Neural progenitor cell (in vitro differentiated cells): ENCODE measurements around the gene DAGLB. TPM values are rescaled to one million over a fixed set of nuclear protein-coding genes. Genes with fewer than 3 reads are reported as not detected.

Source experiments
- DNase-seq: peaks from one replicate; pipeline ENCODE4 v3.0.0-alpha.2; 2016; ENCODE audit warnings: low spot score
- H2AFZ ChIP-seq: fragments of 200-600 bp; sonication (generic); replicated peaks from 2 replicates; pipeline ENCODE4 v1.6.1; 2016; ENCODE audit warnings: antibody characterized with exemption
- H3F3A ChIP-seq: fragments of 200-600 bp; sonication (generic); 2 replicates; pipeline ENCODE4 v1.6.1; 2016; ENCODE audit warnings: antibody characterized with exemption, low read depth
- H3K27ac ChIP-seq: fragments of 200-600 bp; sonication (generic); 2 replicates; pipeline ENCODE4 v1.5.1; 2016; ENCODE audit warnings: mild to moderate bottlenecking
- H3K27me3 ChIP-seq: fragments of 200-600 bp; sonication (generic); 2 replicates; pipeline ENCODE4 v1.6.1; 2016; ENCODE audit warnings: mild to moderate bottlenecking, moderate library complexity
- H3K36me3 ChIP-seq: fragments of 200-600 bp; sonication (generic); 2 replicates; pipeline ENCODE4 v1.5.1; 2016
- H3K4me1 ChIP-seq: fragments of 200-600 bp; sonication (generic); 2 replicates; pipeline ENCODE4 v1.6.1; 2016; ENCODE audit warnings: mixed run types
- H3K4me2 ChIP-seq: fragments of 200-600 bp; sonication (generic); 2 replicates; pipeline ENCODE4 v1.6.1; 2016
- H3K4me3 ChIP-seq: fragments of 200-600 bp; sonication (generic); 2 replicates; pipeline ENCODE4 v1.5.1; 2016
- H3K79me2 ChIP-seq: fragments of 200-600 bp; sonication (generic); 2 replicates; pipeline ENCODE4 v1.6.1; 2016; ENCODE audit warnings: low read depth
- H3K9ac ChIP-seq: fragments of 200-600 bp; sonication (generic); 2 replicates; pipeline ENCODE4 v1.6.1; 2016
- H3K9me3 ChIP-seq: fragments of 200-600 bp; sonication (generic); 2 replicates; pipeline ENCODE4 v1.5.1; 2016; ENCODE audit warnings: low read depth
- H4K20me1 ChIP-seq: fragments of 200-600 bp; sonication (generic); 2 replicates; pipeline ENCODE4 v1.6.1; 2016; ENCODE audit warnings: low read depth
- H3K27ac Mint-ChIP-seq: 3 replicates; pipeline ENCODE4 v1.8.0; 2021; ENCODE audit warnings: mixed read lengths
- H3K27me3 Mint-ChIP-seq: 2 replicates; pipeline ENCODE4 v1.8.0; 2022; ENCODE audit warnings: low read depth, mild to moderate bottlenecking, inconsistent platforms, moderate library complexity, mixed read lengths; ENCODE audit not compliant: insufficient read depth
- H3K36me3 Mint-ChIP-seq: 3 replicates; pipeline ENCODE4 v1.8.0; 2021; ENCODE audit warnings: mixed read lengths
- H3K4me1 Mint-ChIP-seq: 3 replicates; pipeline ENCODE4 v1.8.0; 2021; ENCODE audit warnings: mixed read lengths
- H3K4me3 Mint-ChIP-seq: 3 replicates; pipeline ENCODE4 v1.8.0; 2021; ENCODE audit warnings: mild to moderate bottlenecking, moderate library complexity, mixed read lengths
- H3K9me3 Mint-ChIP-seq: 3 replicates; pipeline ENCODE4 v1.8.0; 2020; ENCODE audit warnings: mixed read lengths
- CTCF ChIP-seq: fragments of 200-600 bp; sonication (generic); IDR thresholded peaks from 2 replicates; pipeline ENCODE4 v1.5.1; 2017; ENCODE audit warnings: antibody characterized with exemption, mild to moderate bottlenecking
- EZH2 ChIP-seq: fragments of 200-600 bp; sonication (generic); IDR thresholded peaks from 2 replicates; pipeline ENCODE4 v1.6.1; 2017; ENCODE audit warnings: antibody characterized with exemption, mild to moderate bottlenecking, moderate library complexity
- EZH2phosphoT487 ChIP-seq: fragments of 200-600 bp; sonication (generic); IDR thresholded peaks from 2 replicates; pipeline ENCODE4 v1.6.1; 2017; ENCODE audit warnings: antibody characterized with exemption
- total RNA-seq: library from RNA; depleted of rRNA; stranded (reverse); fragments of >200 nt; gene quantifications from 2 replicates; pipeline ENCODE4 v1.2.3, GENCODE V29; 2015; ENCODE audit warnings: low replicate concordance

DAGLB gene
- 28.0 and 36.1 TPM in 2 replicates for total RNA-seq

GRCh38 chr7:6447581-6448199 lies at the start of gene DAGLB:
TSS of gene DAGLB (minus strand) at chr7:6447954. CDS start at chr7:6447842, 112 bp downstream.
- Mint-ChIP-seq H3K4me1 (peaks cover 10% of the 10 kb centered on the region), H3K4me3 (peak within 1 kb of the TSS; percentile 96), H3K27ac (peak within 1 kb of the TSS; percentile 65), H3K27me3 (peaks cover 4% of the 10 kb centered on the region), H3K9me3 (no peaks in the 10 kb centered on the region), H3K36me3 (peaks cover 17% of the 10 kb centered on the region)
- peak within 1 kb of the TSS; percentile 89 for H3K4me2 ChIP-seq
- peaks cover 11% of the 10 kb centered on the region for H3F3A ChIP-seq
- peak within 1 kb of the TSS; percentile 79 for H3K9ac ChIP-seq
- peak within 1 kb of the TSS; percentile 85 for H3K4me3 ChIP-seq
- H3K36me3 ChIP-seq, result peaks cover 11% of the 10 kb centered on the region
- no peaks in the 10 kb centered on the region for H4K20me1 ChIP-seq
- peak; percentile 98 for DNase-seq
- no peaks in the 10 kb centered on the region for H3K4me1 ChIP-seq
- TF ChIP-seq CTCF, result no peak
- TF ChIP-seq EZH2phosphoT487, result no peak
- TF ChIP-seq EZH2, result no peak
- H3K27ac ChIP-seq, result peak within 1 kb of the TSS; percentile 81
- H3K9me3 ChIP-seq, result no peaks in the 10 kb centered on the region
- H3K27me3 ChIP-seq, result no peaks in the 10 kb centered on the region
- H2AFZ ChIP-seq, result peak within 1 kb of the TSS; percentile 87
- peaks cover 50% of the 10 kb centered on the region for H3K79me2 ChIP-seq

- H3K36me3 ChIP-seq, result no peaks in the 10 kb centered on the region
- no peak for DNase-seq
- H3K27me3 Mint-ChIP-seq, result peaks cover 4% of the 10 kb centered on the region
- no peaks in the 10 kb centered on the region for H3K4me1 ChIP-seq
- H4K20me1 ChIP-seq, result no peaks in the 10 kb centered on the region
- no peaks in the 10 kb centered on the region for H3F3A ChIP-seq
- no peaks in the 10 kb centered on the region for H3K9me3 Mint-ChIP-seq
- H3K36me3 Mint-ChIP-seq, result no peaks in the 10 kb centered on the region
- H3K4me2 ChIP-seq, result no peak overlapping the region
- H3K9me3 ChIP-seq, result no peaks in the 10 kb centered on the region
- peaks cover 10% of the 10 kb centered on the region for H3K27me3 ChIP-seq
- H3K9ac ChIP-seq, result peak overlapping the region; percentile 27
- no peak for TF ChIP-seq CTCF
- TF ChIP-seq EZH2phosphoT487, result no peak
- no peak for TF ChIP-seq EZH2
- no peaks in the 10 kb centered on the region for H3K79me2 ChIP-seq
- no peak overlapping the region for H3K4me3 ChIP-seq
- H2AFZ ChIP-seq, result no peak overlapping the region
- no peaks in the 10 kb centered on the region for H3K4me1 Mint-ChIP-seq
- no peak overlapping the region for H3K4me3 Mint-ChIP-seq
- H3K27ac ChIP-seq, result no peak overlapping the region
- no peak overlapping the region for H3K27ac Mint-ChIP-seq
Observed at GRCh38 chr7:6497637-6497905, 49.8 kb upstream of the DAGLB start.

GRCh38 chr7:6496842-6497636 lies 49.3 kb upstream of the DAGLB start:
- Histone ChIP-seq H3K4me2 (no peak overlapping the region), H3K79me2 (no peaks in the 10 kb centered on the region), H4K20me1 (no peaks in the 10 kb centered on the region), H3K27me3 (peaks cover 5% of the 10 kb centered on the region), H3F3A (no peaks in the 10 kb centered on the region), H2AFZ (no peak overlapping the region), H3K4me1 (no peaks in the 10 kb centered on the region), H3K27ac (no peak overlapping the region), H3K4me3 (no peak overlapping the region), H3K9ac (peak overlapping the region; percentile 27), H3K9me3 (no peaks in the 10 kb centered on the region), H3K36me3 (no peaks in the 10 kb centered on the region)
- no peaks in the 10 kb centered on the region for H3K36me3 Mint-ChIP-seq
- DNase-seq, result no peak
- H3K4me3 Mint-ChIP-seq, result peak overlapping the region; percentile 31
- peak overlapping the region; percentile 65 for H3K27ac Mint-ChIP-seq
- peaks cover 3% of the 10 kb centered on the region for H3K27me3 Mint-ChIP-seq
- no peaks in the 10 kb centered on the region for H3K4me1 Mint-ChIP-seq
- H3K9me3 Mint-ChIP-seq, result no peaks in the 10 kb centered on the region
- TF ChIP-seq EZH2phosphoT487 (no peak), CTCF (no peak), EZH2 (no peak)
